Hematopoietic multipotent progenitor cell treated with erythropoietin and hydrocortisone succinate and interleukin-3 and kit ligand, for 15 days (in vitro differentiated cells): ENCODE measurements around the gene CDC42.

ENCODE experiments used
- DNase-seq: peaks from one replicate; pipeline ENCODE4 v3.0.0-alpha.2; 2015; ENCODE audit warnings: low spot score

CDC42 gene

DNA sequence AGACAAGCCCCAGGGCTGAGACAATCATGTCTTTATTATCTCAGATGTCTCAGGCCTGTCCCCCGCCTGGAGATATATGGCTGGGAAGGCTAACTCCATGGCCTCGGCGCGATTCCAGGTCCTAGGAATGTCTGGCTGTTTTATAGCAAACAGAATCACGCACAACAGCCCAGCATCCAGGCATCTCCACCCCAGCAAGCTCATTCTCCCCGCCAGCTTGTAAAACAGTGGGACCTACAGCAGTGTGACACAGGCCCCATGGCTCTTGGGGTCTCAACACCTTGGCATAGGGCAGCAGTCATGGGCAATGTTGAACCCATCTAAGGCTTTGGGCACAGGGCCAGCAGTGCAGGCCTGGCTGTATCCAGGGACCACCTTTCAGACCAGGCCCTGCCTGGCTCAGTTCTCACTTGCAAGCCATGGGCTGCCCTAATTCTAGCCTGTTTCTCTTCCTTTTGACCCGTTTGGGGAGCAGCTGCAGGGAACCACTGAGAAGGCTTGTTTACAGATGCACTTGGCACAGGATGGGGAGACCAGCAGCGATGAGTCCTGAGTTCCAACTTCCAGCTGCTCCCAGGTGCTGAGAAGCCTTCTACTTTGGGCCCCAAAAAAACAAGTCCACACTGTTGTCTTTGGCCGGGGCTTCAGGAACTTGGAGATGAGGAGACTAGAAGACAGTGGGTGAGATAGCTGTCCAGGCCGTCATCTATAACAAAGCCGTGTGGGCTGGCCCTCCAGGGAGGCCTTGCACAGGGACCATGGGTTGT, 56.0 kb downstream of the CDC42 start:
- no peak for DNase-seq

DNA sequence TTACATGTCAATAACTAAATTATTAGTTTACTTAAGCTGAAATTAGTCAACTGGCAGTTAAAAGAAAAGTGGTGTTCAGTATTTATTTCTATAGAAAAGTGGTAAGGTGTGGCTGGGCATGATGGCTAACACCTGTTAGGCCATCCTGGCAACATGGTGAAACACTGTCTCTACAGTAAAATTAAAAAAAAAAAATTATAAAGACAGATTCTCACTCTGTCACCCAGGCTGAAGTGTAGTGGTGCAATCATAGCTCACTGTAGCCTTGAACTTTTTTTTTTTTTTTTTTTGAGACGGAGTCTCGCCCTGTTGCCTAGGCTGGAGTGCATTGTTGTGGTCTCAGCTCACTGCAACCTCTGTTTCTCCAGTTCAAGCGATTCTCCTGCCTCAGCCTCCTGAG, 57.5 kb downstream of the CDC42 start:
- no peak for DNase-seq

DNA sequence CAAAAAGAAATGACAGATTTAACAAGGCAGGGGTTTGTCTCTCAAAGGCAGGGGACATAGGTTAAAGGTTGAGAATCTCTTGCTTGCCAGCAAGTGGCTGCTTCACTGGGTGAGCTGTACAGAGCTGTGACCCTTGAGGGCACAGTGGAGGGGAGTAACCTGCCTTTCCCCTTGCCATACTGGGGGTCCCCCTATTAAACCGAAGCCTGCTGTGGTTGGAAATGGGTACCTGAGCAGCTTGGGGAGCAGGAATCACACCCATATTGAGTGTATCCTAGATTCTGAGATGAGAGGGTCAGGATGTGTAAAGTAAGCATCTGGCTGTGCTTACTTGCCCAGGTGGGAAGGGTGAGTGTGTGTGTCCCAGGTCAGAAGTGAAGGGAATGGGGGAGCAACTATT, 58.6 kb downstream of the CDC42 start:
- DNase-seq, result no peak

DNA sequence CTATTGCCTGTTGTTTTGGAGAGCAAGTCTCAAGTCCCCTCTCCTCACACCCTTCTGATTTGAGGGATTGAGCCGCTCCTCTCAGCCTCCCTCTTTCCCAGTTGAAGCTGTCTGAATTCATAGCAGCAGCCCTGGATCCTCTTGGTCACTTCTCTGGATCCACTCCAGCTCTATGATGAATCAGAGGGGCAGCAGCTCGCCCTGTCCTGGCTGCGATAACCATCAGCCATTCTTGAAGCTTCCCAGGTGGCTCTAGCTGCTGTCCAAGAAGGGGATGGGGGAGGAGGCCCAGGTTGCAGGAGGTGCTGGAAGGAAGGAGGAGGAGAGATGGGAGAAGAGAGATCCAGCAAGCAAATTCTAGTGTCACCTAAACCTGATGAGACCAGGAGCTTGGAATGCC, 59.1 kb downstream of the CDC42 start:
- DNase-seq, result no peak

DNA sequence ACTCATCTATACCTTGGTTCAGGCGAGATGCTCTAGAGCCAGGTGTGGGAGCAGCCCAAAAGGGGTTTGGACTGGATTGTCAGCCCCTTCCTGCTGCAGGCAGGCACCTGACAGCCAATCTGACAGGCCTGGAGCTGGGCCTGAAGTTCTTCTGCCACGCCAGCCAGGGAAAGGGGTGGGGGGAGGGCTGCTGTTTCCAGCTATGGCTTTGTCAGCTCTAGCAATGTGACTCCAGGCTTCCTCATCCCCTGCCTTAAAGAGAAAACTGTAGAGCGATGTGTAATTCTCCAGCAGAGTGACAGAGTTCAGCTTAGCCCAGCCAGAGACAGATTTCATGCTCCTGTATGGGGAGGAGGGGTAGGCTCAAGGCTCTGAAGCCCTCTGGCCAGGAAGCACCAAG, 60.0 kb downstream of the CDC42 start:
- no peak for DNase-seq

DNA sequence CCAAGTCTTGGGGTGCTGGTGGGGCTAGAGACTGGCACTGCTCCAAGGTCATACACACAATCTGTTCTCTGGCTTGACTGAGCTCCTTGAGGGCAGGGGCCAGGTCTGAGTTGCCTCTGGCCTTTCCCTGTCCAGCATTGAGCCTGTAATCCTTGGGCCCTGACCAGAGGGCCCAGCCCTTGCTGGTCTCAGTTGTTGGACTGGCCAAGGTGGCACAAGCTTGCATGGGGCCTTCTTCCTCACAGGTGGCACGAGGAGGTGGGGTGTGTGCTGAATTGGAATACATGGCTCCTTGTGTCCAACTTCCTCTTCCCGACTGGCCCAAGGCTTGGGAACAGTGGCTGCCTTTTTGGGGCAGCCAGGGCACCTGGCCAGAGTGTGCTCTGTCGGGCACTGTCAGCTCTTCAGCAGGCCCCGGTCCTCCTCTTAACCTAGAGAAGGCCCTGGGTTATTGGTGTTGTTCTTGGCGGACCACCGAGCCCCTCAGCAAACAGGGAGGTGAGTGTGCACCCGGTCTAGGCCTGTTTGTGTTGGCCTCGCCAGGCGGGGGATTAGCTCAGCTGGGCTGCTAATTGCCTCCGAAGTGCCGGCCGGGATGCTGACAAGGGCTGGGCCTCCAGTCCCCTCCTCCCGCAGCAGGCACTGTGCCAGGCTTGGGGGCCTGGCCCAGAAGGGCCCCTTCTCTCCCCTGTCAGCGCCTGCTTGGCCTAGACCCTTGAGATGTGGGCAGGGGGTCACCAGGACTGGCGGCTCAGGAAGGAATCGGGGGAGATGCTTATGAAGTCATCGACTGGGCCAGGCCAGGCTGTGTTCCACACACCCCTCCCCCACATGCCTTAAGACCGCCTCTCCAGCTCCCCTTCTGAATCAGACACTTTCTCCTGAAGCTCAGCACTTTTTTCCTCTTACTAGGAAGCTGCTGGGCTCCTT, 61.8 kb downstream of the CDC42 start:
- DNase-seq, result no peak

DNA sequence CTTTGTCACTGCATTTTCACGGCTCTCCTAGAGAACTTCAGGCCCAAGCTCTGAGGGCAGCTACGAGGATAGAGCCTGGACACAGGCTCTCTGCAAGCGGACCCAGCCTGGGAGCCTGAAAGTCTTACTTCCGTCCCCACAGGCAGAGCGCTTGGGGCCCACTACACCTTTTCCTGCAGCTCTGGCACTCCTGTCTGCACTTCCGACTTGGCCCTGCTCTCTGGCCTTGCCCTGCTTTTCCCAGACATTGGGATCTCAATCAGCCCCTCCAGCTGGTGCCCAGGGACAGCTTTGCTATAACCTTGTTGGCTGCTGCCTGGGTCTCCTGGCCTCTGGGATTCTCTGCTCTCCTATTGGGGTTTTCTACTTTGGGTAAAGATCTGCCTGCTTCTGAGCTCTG, 62.8 kb downstream of the CDC42 start:
- no peak for DNase-seq

DNA sequence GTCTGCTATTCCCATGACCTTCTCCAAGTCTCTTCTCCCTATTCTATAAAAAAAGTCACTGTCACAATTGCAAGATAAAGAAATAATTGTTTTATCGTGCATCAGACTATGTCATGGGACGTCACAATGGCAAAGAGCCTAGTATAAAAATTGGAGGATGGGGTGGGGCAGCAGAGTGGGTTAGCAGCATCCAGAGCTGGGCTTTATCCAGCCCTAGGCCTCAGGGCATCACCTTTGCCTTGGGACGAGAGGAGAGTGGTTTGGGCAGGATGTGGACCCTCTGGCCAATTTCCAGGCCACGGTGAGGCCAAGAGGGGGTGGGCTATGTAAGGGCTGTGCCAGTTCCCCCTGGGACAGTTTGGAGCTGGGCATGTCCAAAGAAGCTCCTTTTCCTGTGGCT, 64.7 kb downstream of the CDC42 start:
- no peak for DNase-seq

DNA sequence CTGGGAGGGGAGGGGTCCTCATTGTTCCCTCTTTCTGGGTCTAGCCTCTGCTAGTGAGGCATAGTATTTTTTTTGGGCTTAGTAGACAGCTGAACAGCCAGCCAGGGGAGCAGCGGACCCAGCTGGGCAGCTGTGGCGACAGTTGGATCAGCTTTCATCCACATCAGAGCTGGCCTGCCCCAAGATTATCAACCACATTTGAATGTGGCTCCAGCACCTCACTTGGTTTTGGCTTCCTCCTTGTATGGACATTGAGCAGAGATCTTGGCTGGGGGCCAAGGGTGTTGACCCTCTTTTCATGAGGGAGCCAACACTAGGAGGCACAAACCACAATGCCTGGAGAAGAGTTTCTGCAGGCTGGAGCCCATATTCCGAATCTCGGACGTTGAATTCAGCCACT, 65.3 kb downstream of the CDC42 start:
- no peak for DNase-seq

DNA sequence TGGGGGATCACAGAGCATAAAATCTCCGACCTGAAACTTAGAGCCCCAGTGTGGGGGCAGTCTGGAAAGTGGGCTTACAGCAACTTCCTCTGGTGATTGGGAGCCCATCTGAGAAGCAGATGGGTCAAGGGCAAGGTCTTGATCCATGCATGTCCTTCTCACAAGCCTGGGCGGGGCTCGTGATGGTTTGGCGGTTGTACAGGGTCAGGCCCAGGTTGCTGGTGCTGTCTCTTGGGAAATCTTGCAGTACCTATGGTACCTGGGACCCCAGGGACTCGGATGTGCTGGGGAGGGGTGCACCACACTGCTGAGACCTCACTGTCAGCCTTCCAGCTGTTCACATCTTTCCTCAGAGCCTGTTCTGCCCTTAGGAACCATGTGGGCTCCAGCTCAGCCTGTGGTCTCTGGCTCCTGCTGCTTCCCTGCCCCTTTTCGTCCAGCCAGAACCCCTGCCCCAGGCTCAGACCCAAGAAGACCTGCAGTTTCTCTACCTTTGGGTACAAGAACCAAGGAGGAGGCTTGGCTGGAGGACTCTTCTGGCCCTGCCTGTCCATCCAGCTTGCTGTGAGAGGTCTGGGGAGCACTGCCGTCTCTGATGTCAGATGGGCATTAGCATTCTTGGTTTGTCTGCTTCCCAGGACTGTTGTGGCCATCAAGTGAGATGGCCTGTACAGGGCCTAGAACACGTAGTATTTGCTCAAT, 65.9 kb downstream of the CDC42 start:
- DNase-seq, result no peak

DNA sequence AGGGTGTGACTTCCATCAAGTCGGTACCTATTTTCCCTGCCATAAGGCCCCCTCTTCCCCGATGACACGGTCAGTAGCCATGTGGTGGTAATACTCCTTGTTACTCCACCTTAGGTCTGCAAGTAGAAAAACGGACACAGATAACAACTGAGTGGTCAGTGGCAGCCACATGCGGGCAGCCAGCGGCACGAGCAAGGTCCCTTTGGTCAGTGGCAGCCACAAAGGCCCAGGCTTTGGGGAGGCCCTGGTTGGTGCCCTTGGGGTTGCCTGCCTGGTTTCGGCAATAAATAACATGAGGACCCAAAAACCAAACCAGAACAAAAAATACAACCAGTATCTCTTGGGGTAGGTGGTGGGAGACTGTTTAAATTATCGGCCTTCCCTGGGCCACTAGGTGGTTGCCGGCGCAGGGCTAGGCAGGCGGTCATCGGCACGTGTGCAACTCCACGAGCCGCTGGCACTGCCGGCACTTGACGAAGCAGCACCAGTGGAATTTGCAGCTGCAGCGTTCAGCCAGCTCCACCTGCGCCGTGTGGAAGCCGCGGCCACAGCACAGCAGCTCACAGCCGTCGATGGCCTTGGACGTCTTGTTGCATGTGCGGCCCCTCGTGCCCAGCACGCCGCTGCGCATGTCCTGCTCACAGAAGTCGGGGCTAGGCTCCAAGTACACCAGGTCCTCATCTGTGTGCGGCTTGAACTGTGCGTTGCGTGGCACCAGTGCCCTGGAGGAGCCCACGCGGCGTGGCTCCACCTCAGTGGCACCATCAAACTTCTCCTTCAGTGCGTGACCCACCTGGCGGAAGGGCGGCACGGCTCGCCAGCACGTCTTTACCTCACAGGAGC, 67.3 kb downstream of the CDC42 start:
- no peak for DNase-seq

DNA sequence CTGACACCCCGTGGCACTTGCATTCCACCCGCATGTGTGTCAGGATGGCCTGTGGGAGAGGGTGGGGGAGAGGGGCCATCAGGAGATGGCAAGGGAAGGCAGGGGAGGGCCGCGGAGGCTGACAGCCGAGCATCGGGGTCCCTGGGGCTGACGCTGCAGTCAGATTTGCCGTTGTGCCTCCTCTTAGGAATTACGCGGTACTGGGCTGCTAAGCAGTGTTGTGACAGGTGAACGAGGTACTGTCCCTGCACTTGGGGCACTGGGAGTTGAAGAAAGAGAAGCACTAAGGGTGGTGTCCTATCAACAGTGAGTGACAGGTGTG, 67.9 kb downstream of the CDC42 start:
- no peak for DNase-seq

DNA sequence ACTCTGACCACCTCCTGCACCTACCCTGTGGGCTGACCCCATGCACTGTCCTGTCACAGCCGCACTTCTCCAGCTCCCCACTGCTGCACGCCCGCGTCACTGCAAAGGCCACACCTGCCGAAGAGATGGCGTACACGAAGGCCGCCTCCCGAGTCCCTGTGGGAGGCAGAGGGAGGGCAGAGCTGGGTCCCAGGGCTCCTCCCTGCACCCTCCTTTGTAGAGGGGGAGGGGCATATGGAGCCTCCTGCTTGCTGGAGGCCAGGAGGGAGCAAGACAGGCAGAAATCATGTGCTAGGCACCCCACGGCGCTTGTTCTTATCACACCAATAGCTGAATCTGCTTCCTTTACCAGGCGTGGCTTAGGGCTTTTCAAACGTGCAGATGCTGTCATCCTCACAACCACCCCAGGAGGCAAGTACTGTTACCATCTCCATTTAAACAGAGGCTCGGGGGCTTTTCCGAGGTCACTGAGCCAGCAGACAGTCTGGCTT, 69.0 kb downstream of the CDC42 start:
- no peak for DNase-seq

DNA sequence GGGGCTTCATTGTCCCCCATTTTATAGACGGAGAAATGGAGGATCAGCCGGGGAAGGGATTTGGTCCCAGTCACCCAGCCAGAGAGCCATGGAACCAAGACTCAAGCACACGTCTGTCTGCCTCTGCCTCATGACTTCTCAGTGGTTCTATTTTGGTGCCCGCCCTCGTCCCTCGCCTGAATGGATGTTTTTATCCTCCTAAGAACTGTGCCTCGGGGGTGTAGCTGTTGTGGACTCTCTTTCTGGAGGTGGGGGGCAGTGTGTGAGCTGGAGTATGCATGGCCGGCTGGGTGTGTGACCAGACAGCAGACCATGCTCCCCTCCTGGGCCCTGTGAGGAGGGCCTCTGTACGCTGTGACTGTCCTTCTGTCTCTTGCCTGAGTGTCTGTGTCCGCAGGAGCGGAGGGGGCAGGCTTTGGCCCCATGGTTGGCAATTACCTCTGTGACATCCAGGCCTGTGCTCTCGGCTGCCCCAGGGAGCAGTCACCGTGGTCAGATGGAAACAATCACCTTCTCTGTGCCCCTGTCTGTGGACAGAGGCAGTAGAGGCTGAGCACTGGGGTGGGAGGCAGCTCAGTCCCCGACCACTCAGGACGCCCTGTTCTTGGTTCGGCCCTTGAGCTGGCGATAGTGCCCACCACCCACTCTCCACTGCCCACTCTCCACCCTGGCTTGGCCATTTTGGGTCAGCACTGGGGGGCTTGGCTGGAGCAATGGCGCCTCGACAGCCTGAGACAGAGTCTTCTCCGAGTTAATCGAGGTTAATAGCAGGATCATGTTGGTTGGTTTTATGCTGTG, 70.0 kb downstream of the CDC42 start:
- DNase-seq, result no peak

DNA sequence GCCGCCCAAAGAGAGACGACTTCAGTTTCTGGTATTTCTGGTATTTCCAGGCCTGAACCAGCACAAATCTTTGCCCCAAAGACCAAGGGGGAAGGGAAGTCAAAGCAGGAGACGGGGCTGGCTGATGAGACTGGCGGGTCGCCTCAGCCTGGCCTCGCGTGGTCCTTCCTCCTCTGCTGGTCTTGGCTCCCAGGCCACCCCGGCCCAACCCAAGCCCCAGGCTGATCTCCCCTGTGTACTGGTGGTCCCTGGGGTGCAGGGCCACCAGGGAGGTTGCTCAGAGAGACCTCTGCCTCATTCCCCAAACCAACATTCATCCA, 70.5 kb downstream of the CDC42 start:
- DNase-seq, result no peak

DNA sequence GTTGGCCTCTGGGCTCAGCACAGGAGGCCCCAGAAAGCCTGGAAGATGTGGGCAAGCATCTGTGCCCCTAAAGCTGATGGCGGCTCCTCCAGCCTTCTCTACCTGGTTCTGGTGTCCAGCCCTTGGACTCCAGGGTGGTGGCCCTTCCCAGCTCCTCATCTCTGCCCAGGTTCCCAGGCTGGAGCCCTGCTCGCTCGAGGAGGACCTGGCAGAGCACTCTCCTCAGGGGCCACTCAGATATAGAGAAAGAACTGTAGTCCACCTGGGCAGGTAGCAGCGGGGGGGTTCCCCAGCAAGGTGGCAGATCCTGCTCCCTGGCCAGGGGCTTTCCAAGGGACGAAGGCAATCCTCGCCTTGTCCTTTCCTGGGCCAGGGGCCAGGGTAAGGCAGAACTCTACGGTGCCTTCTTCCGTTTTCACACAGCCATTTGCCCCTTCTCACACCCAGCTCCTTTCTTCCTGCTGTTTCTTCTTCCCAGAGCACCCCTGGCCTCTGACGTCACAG, 71.4 kb downstream of the CDC42 start:
- no peak for DNase-seq

DNA sequence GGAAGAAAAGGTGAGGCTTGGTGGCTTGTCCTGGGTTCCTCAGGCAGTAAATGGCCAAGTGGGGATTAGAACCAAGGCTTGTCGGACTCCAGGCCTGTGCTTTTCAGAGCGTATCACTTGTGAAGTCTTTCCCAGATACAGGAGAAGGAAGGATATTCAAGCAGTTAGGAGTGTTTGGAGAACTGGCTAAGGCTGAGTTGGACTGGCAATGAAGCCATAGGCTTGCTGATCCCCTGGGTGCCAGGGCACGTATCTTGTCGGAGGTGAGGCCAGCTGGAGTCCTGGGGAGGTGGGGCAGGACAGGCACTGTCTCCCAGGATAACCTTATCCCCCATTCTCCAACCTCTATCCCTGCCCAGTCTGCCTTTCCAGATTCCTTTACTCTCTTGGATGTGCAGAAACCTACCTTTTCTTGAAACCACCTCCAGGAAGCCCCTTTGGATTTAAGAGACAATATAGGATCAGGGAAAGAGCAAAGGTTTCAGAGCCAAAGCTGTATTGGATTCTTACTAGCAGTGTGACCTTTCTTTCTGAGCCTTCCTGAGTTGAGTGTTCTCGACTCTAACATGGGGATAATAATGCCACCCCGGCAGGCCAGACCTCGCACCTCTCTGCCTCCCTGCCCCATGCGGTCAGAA, 72.2 kb downstream of the CDC42 start:
- DNase-seq, result no peak

DNA sequence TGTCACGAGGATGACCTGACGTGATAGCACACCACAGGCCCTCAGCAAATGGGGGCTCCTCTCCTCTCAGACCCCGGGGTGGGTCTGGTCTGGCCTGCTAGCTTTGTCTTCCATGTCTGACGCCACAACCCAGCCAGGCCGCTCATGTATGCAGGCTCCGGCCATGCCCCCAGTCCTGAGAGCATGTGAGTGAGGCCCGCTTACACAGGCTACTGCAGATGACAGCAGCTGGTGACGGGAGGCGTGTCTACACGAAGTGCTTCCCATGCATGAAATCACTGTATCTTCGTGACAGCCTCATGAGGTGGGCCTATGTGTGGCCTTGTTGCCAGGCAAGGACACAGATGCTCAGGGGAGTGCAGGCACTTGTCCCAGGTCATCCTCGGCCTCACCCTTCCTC, 74.0 kb downstream of the CDC42 start:
- DNase-seq, result no peak

DNA sequence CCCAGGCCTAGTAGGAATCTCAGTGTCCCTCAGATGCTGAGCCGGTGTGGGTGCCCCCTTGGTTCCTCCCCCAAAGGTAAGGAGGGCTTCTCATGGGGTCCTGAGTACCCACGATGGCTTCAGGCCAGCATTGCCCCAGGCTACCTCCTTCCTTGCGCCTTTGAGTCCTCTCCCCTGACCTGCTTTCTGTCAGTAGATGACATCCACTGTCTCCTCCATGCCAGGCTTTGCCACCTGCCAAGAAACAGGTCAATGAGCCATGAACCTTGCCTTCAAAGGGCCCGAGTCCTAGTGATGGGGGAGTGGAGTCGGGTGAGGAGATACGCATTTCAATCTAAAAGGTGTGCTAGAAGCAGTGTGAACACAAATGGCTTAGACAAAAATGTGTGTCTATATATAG, 74.7 kb downstream of the CDC42 start:
- no peak for DNase-seq

DNA sequence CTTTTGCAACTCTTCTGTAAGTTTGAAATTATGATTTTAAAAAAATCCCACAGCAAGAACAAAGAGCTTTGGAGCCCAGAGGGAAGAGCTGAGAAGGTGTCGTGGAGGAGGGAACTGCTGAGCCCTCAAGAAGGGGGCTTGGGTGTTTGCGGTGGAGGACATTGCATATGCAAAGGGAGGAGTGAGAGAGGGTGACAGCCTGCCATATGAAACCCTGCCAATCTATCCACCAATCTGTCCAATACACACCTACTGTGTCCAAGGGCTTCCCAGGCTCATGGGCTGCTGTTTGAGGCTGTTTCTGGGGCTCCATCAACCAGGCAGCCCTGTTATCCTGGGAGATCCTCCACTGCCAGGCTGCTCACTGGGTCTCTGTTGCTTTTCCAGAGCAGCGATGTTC, 75.2 kb downstream of the CDC42 start:
- DNase-seq, result no peak

DNA sequence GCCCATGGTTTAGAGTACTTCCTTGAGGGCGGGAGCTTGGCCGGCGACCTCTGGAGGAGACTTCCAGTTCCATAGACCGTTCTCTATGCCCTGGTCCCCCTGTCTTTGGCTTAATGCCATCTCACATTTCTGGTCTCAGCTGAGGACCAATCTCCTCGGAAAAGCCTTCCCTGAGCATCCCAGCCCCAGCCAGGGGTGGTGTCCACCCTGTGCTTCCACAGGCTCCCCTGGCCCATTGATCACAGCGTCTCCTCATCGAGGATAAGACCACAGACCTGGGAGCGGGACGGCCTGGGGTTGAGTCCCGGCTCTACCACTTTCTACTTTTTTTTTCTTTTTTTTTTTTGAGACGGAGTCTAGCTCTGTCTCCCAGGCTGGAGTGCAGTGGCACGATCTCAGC, 75.9 kb downstream of the CDC42 start:
- no peak for DNase-seq
